HCT116 (cell line): ENCODE data around the gene DLG2.

Experiments
- EZH2 ChIP-seq: fragments of 200-600 bp; sonication (generic); IDR thresholded peaks from 2 replicates; pipeline ENCODE4 v1.6.1; 2017; ENCODE audit warnings: antibody characterized with exemption, mixed run types
- EZH2phosphoT487 ChIP-seq: fragments of 200-600 bp; IDR thresholded peaks from 2 replicates; pipeline ENCODE4 v1.6.1; 2018; ENCODE audit warnings: antibody characterized with exemption, borderline replicate concordance
- POLR2A ChIP-seq: IDR thresholded peaks from 2 replicates; pipeline ENCODE4 v1.7.0; 2011; ENCODE audit warnings: borderline replicate concordance; ENCODE audit not compliant: insufficient read depth, insufficient read length; ENCODE audit errors: extremely low read depth
- RAD21 ChIP-seq: IDR thresholded peaks from 2 replicates; pipeline ENCODE4 v1.6.1; 2012; ENCODE audit warnings: low read depth, mild to moderate bottlenecking
- TF ChIP-seq, protein P1 (sequence below), 3 experiments: fragments of 200-600 bp in 1 of 3; sonication (generic) in 1 of 3; IDR thresholded peaks in 2 of 3; conservative IDR thresholded peaks in 1 of 3; 2 replicates each; pipeline ENCODE4 v1.5.1; 2012 to 2017; ENCODE audit warnings: low read depth in 2 of 3, low read length in 2 of 3, antibody characterized with exemption in 1 of 3, borderline replicate concordance in 1 of 3, control low read depth in 1 of 3, mild to moderate bottlenecking in 1 of 3, mixed read lengths in 1 of 3, mixed run types in 1 of 3, moderate library complexity in 1 of 3; ENCODE audit not compliant: insufficient read depth in 1 of 3
- TF ChIP-seq, protein P2 (sequence below): IDR thresholded peaks from 2 replicates; pipeline ENCODE4 v1.6.1; 2012; ENCODE audit warnings: low read depth
- TF ChIP-seq, protein P3 (sequence below): IDR thresholded peaks from 2 replicates; pipeline ENCODE4 v1.6.1; 2012

DNA sequence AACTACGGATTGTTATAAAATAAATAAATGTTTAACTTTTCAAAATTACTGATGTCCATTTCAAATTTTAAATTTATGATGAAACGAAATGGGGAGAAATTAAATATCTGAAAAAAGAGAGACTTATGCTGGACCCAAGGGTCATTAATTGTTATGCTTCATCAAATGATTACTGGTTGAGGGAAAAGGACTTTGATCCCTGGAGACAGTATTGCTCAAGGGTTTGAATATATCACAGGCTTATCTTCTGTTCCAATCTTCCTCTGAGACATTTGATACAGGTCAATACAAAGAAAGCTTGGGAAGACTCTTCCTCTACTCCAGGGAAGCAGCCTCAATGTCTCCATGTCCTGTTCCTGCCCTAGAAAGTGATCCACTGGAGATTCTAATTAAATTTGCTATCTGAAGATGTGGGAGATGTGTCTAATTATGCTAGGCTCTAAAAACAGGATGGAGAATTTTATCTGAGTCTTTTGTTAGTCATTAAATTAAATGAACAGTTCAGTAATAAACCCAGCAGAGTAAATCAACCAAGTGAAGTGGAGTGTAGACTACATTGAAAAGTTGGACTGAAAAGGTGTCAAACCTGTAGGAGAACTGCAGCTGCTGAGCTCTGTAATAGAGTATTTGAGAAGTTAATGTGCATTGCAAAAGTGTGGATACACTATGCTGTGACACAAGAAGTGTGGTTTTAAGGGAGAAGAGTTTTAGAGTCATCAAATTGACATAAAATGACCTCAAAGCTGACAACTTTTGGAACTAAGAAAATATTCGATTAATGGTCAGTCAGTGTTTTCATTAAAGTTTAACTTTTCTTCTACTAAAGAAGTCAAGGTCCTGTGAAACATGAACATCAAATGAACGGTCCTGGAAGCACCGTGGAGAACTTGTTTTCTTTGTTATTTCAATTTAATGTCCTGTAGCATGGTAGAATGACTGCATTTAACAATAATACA is 1717.3 kb downstream of the DLG2 start:
- TF ChIP-seq, protein P1, sequence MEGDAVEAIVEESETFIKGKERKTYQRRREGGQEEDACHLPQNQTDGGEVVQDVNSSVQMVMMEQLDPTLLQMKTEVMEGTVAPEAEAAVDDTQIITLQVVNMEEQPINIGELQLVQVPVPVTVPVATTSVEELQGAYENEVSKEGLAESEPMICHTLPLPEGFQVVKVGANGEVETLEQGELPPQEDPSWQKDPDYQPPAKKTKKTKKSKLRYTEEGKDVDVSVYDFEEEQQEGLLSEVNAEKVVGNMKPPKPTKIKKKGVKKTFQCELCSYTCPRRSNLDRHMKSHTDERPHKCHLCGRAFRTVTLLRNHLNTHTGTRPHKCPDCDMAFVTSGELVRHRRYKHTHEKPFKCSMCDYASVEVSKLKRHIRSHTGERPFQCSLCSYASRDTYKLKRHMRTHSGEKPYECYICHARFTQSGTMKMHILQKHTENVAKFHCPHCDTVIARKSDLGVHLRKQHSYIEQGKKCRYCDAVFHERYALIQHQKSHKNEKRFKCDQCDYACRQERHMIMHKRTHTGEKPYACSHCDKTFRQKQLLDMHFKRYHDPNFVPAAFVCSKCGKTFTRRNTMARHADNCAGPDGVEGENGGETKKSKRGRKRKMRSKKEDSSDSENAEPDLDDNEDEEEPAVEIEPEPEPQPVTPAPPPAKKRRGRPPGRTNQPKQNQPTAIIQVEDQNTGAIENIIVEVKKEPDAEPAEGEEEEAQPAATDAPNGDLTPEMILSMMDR (IDR thresholded peaks at IDR 0.05 in 2 of 3, conservative IDR thresholded peaks at IDR 0.05 in 1 of 3; ENCODE audit: borderline replicate concordance in 1 of 3, insufficient read depth in 1 of 3, low read depth in 2 of 3, low read length in 2 of 3), result no peak
- no peak for TF ChIP-seq EZH2phosphoT487
- TF ChIP-seq, protein P2, sequence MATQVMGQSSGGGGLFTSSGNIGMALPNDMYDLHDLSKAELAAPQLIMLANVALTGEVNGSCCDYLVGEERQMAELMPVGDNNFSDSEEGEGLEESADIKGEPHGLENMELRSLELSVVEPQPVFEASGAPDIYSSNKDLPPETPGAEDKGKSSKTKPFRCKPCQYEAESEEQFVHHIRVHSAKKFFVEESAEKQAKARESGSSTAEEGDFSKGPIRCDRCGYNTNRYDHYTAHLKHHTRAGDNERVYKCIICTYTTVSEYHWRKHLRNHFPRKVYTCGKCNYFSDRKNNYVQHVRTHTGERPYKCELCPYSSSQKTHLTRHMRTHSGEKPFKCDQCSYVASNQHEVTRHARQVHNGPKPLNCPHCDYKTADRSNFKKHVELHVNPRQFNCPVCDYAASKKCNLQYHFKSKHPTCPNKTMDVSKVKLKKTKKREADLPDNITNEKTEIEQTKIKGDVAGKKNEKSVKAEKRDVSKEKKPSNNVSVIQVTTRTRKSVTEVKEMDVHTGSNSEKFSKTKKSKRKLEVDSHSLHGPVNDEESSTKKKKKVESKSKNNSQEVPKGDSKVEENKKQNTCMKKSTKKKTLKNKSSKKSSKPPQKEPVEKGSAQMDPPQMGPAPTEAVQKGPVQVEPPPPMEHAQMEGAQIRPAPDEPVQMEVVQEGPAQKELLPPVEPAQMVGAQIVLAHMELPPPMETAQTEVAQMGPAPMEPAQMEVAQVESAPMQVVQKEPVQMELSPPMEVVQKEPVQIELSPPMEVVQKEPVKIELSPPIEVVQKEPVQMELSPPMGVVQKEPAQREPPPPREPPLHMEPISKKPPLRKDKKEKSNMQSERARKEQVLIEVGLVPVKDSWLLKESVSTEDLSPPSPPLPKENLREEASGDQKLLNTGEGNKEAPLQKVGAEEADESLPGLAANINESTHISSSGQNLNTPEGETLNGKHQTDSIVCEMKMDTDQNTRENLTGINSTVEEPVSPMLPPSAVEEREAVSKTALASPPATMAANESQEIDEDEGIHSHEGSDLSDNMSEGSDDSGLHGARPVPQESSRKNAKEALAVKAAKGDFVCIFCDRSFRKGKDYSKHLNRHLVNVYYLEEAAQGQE, result no peak
- no peak for TF ChIP-seq RAD21
- no peak for TF ChIP-seq POLR2A
- no peak for TF ChIP-seq EZH2
- TF ChIP-seq, protein P3, sequence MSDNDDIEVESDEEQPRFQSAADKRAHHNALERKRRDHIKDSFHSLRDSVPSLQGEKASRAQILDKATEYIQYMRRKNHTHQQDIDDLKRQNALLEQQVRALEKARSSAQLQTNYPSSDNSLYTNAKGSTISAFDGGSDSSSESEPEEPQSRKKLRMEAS, result no peak
